ENCODE results near the gene YTHDF1.

The YTHDF1 gene

GRCh38 chr20:63177134-63177784, 38.7 kb downstream of the YTHDF1 start:
- Histone ChIP-seq H3K27me3 (ENCODE audit: control insufficient read depth in 1 of 2, insufficient read depth in 2 of 2, low read length in 2 of 2) (peaks cover 50 to 88% of the 10 kb centered on the region in 2 donors), H3K27ac (ENCODE audit: low read length) (no peak overlapping the region), H3K4me1 (ENCODE audit: control insufficient read depth, insufficient read depth, low read length) (peaks cover 31% of the 10 kb centered on the region)

GRCh38 chr20:63176427-63177133, 39.4 kb downstream of the YTHDF1 start:
- Histone ChIP-seq H3K27me3 (ENCODE audit: control insufficient read depth in 1 of 2, insufficient read depth in 2 of 2, low read length in 2 of 2) (peaks cover 56 to 91% of the 10 kb centered on the region in 2 donors), H3K27ac (ENCODE audit: low read length) (no peak overlapping the region), H3K4me1 (ENCODE audit: control insufficient read depth, insufficient read depth, low read length) (peaks cover 31% of the 10 kb centered on the region), H3K9me3 (ENCODE audit: control insufficient read depth in 2 of 2, low read length in 2 of 2) (no peaks in the 10 kb centered on the region), H3K4me3 (ENCODE audit: low read length in 2 of 2) (no peak overlapping the region), H3K36me3 (ENCODE audit: control insufficient read depth in 2 of 2, insufficient read depth in 2 of 2, low read length in 2 of 2) (no peaks in the 10 kb centered on the region), H3K9ac (ENCODE audit: low read length in 2 of 2) (no peak overlapping the region)

More at GRCh38 chr20:63177134-63177784, 38.7 kb downstream of the YTHDF1 start:
- Histone ChIP-seq H3K4me3 (ENCODE audit: low read length in 2 of 2) (no peak overlapping the region), H3K9ac (ENCODE audit: low read length in 2 of 2) (no peak overlapping the region), H3K9me3 (ENCODE audit: control insufficient read depth in 2 of 2, low read length in 2 of 2) (no peaks in the 10 kb centered on the region), H3K36me3 (ENCODE audit: control insufficient read depth in 2 of 2, insufficient read depth in 2 of 2, low read length in 2 of 2) (no peaks in the 10 kb centered on the region)

GRCh38 chr20:63176034-63176426, 39.9 kb downstream of the YTHDF1 start:
- Histone ChIP-seq H3K4me3 (ENCODE audit: low read length in 2 of 2) (no peak overlapping the region), H3K27ac (ENCODE audit: low read length) (no peak overlapping the region), H3K9ac (ENCODE audit: low read length in 2 of 2) (no peak overlapping the region), H3K9me3 (ENCODE audit: control insufficient read depth in 2 of 2, low read length in 2 of 2) (no peaks in the 10 kb centered on the region), H3K36me3 (ENCODE audit: control insufficient read depth in 2 of 2, insufficient read depth in 2 of 2, low read length in 2 of 2) (no peaks in the 10 kb centered on the region), H3K27me3 (ENCODE audit: control insufficient read depth in 1 of 2, insufficient read depth in 2 of 2, low read length in 2 of 2) (peaks cover 60 to 89% of the 10 kb centered on the region in 2 donors), H3K4me1 (ENCODE audit: control insufficient read depth, insufficient read depth, low read length) (peaks cover 31% of the 10 kb centered on the region)

DNA sequence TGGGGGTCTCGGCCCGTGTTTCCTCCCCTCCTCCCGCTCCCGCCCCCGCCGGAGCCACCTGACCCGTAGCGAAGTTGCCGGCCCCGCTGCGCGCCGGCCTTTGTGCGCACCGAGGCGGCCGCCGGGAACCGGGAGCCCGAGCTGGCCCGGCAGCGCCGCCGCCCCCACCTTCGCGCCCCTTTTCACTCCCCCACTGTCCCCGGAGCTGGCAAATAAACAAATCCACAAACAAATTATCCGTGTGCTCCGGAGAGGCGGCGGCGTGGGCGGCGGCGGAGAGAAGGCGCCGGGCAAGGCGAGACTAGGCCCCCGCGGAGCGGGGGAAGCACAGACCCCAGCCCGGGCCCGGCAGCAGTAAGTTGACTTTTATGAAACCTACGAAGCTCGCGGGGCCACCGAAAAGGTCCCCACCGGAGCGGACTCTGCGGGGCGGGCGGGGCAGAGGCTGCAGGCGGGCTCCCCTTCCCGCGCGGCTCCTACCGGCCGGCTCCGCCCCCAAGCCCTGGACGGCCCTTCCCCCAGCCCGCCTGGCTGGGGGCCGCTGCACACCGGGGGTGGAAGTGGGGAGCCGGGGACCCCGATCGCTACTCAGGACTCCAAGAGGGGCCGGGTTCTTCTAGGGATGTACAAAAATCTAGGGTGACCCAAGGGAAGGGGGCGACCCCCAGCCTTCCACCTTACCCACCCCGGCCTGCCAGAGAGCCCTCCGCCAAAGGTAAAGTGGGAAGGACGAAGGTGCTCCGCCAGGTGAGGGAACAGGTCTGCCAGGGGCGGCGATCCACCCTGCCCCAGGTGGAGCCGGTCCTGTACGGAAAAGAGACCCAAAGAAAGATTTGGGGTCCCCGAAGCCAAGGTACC, 40.7 kb downstream of the YTHDF1 start:
- Histone ChIP-seq H3K27ac (ENCODE audit: low read length) (no peak overlapping the region), H3K4me3 (ENCODE audit: low read length in 2 of 2) (no peak overlapping the region), H3K4me1 (ENCODE audit: control insufficient read depth, insufficient read depth, low read length) (peaks cover 31% of the 10 kb centered on the region), H3K9me3 (ENCODE audit: control insufficient read depth in 2 of 2, low read length in 2 of 2) (no peaks in the 10 kb centered on the region), H3K36me3 (ENCODE audit: control insufficient read depth in 2 of 2, insufficient read depth in 2 of 2, low read length in 2 of 2) (no peaks in the 10 kb centered on the region), H3K27me3 (ENCODE audit: control insufficient read depth in 1 of 2, insufficient read depth in 2 of 2, low read length in 2 of 2) (peaks cover 56 to 81% of the 10 kb centered on the region in 2 donors), H3K9ac (ENCODE audit: low read length in 2 of 2) (no peak overlapping the region)

DNA sequence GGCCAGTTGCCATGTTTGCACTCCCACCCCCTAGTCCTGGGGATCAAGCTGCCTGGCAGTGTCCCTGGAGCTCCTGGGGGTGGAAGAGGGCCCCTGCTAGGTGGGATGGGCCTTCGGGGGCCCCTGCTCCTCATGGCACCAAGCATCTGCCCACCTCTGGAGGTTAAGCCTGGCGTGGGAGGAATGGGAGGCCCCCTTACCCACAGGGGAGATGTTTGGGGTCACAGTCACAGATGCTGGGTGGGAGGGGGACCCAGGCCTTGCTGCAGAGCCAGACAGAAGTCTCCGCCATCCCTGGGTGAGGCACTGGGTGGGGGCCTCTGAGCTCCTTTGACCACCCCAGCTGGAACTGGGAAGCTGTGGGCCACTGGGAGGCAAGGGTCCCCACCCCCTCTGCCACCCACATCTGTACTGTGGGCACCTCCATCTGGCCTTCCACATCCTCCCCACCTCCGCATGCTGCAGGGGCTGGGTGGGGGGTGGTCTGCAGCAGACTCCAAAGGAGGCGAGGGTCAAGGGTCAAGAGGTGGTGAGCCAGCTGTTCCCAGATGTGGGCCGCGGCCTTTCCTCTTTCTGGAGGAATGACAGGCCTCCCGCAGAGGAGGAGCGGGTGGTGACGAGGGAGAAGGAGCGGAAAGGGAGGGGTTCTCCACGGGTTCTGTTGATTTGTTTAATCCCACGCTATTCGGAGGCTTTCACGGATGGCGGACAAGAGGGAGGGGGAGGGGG, 41.5 kb downstream of the YTHDF1 start:
- Histone ChIP-seq H3K36me3 (ENCODE audit: control insufficient read depth in 2 of 2, insufficient read depth in 2 of 2, low read length in 2 of 2) (no peaks in the 10 kb centered on the region), H3K27ac (ENCODE audit: low read length) (no peak overlapping the region), H3K9me3 (ENCODE audit: control insufficient read depth in 2 of 2, low read length in 2 of 2) (no peaks in the 10 kb centered on the region), H3K4me1 (ENCODE audit: control insufficient read depth, insufficient read depth, low read length) (peaks cover 27% of the 10 kb centered on the region), H3K27me3 (ENCODE audit: control insufficient read depth in 1 of 2, insufficient read depth in 2 of 2, low read length in 2 of 2) (peaks cover 53 to 73% of the 10 kb centered on the region in 2 donors), H3K4me3 (ENCODE audit: low read length in 2 of 2) (no peak overlapping the region), H3K9ac (ENCODE audit: low read length in 2 of 2) (no peak overlapping the region)

- Histone ChIP-seq H3K27ac (ENCODE audit: low read length) (no peak overlapping the region), H3K9ac (ENCODE audit: low read length in 2 of 2) (no peak overlapping the region), H3K9me3 (ENCODE audit: control insufficient read depth in 2 of 2, low read length in 2 of 2) (no peaks in the 10 kb centered on the region), H3K27me3 (ENCODE audit: control insufficient read depth in 1 of 2, insufficient read depth in 2 of 2, low read length in 2 of 2) (peaks cover 54 to 67% of the 10 kb centered on the region in 2 donors), H3K4me1 (ENCODE audit: control insufficient read depth, insufficient read depth, low read length) (peaks cover 20% of the 10 kb centered on the region), H3K36me3 (ENCODE audit: control insufficient read depth in 2 of 2, insufficient read depth in 2 of 2, low read length in 2 of 2) (no peaks in the 10 kb centered on the region), H3K4me3 (ENCODE audit: low read length in 2 of 2) (no peak overlapping the region)
Observed at GRCh38 chr20:63173552-63174191, 42.3 kb downstream of the YTHDF1 start.

GRCh38 chr20:63172726-63173125, 43.2 kb downstream of the YTHDF1 start:
- H3K27ac ChIP-seq (ENCODE audit: low read length) = no peak overlapping the region
- H3K27me3 ChIP-seq (ENCODE audit: control insufficient read depth in 1 of 2, insufficient read depth in 2 of 2, low read length in 2 of 2) = peaks cover 54 to 59% of the 10 kb centered on the region in 2 donors

GRCh38 chr20:63171991-63172390, 43.9 kb downstream of the YTHDF1 start:
- Histone ChIP-seq H3K9me3 (ENCODE audit: control insufficient read depth in 2 of 2, low read length in 2 of 2) (no peaks in the 10 kb centered on the region), H3K9ac (ENCODE audit: low read length in 2 of 2) (no peak overlapping the region), H3K4me1 (ENCODE audit: control insufficient read depth, insufficient read depth, low read length) (peaks cover 3% of the 10 kb centered on the region), H3K27me3 (ENCODE audit: control insufficient read depth in 1 of 2, insufficient read depth in 2 of 2, low read length in 2 of 2) (peaks cover 51 to 54% of the 10 kb centered on the region in 2 donors), H3K27ac (ENCODE audit: low read length) (no peak overlapping the region), H3K36me3 (ENCODE audit: control insufficient read depth in 2 of 2, insufficient read depth in 2 of 2, low read length in 2 of 2) (no peaks in the 10 kb centered on the region), H3K4me3 (ENCODE audit: low read length in 2 of 2) (no peak overlapping the region)

More at GRCh38 chr20:63172726-63173125, 43.2 kb downstream of the YTHDF1 start:
- no peak overlapping the region for H3K9ac ChIP-seq (ENCODE audit: low read length in 2 of 2)
- H3K36me3 ChIP-seq (ENCODE audit: control insufficient read depth in 2 of 2, insufficient read depth in 2 of 2, low read length in 2 of 2) = no peaks in the 10 kb centered on the region
- no peaks in the 10 kb centered on the region for H3K9me3 ChIP-seq (ENCODE audit: control insufficient read depth in 2 of 2, low read length in 2 of 2)
- no peak overlapping the region for H3K4me3 ChIP-seq (ENCODE audit: low read length in 2 of 2)
- peaks cover 10% of the 10 kb centered on the region for H3K4me1 ChIP-seq (ENCODE audit: control insufficient read depth, insufficient read depth, low read length)

- no peaks in the 10 kb centered on the region for H3K9me3 ChIP-seq (ENCODE audit: control insufficient read depth in 2 of 2, low read length in 2 of 2)
- H3K27ac ChIP-seq (ENCODE audit: low read length) = no peak overlapping the region
- H3K9ac ChIP-seq (ENCODE audit: low read length in 2 of 2) = no peak overlapping the region
- peaks cover 28 to 39% of the 10 kb centered on the region in 2 donors for H3K27me3 ChIP-seq (ENCODE audit: control insufficient read depth in 1 of 2, insufficient read depth in 2 of 2, low read length in 2 of 2)
- H3K36me3 ChIP-seq (ENCODE audit: control insufficient read depth in 2 of 2, insufficient read depth in 2 of 2, low read length in 2 of 2) = no peaks in the 10 kb centered on the region
- no peak overlapping the region for H3K4me3 ChIP-seq (ENCODE audit: low read length in 2 of 2)
- no peaks in the 10 kb centered on the region for H3K4me1 ChIP-seq (ENCODE audit: control insufficient read depth, insufficient read depth, low read length)
Observed at GRCh38 chr20:63169681-63170080, 46.2 kb downstream of the YTHDF1 start.

- Histone ChIP-seq H3K27ac (ENCODE audit: low read length) (no peak overlapping the region), H3K9ac (ENCODE audit: low read length in 2 of 2) (no peak overlapping the region), H3K4me1 (ENCODE audit: control insufficient read depth, insufficient read depth, low read length) (no peaks in the 10 kb centered on the region), H3K4me3 (ENCODE audit: low read length in 2 of 2) (no peak overlapping the region), H3K36me3 (ENCODE audit: control insufficient read depth in 2 of 2, insufficient read depth in 2 of 2, low read length in 2 of 2) (no peaks in the 10 kb centered on the region), H3K27me3 (ENCODE audit: control insufficient read depth in 1 of 2, insufficient read depth in 2 of 2, low read length in 2 of 2) (peaks cover 22 to 31% of the 10 kb centered on the region in 2 donors), H3K9me3 (ENCODE audit: control insufficient read depth in 2 of 2, low read length in 2 of 2) (no peaks in the 10 kb centered on the region)
Observed at GRCh38 chr20:63168861-63169260, 47.1 kb downstream of the YTHDF1 start.

All from stomach smooth muscle (tissue), 2 donors.